Ovary (tissue), 9 donors: ENCODE results near the gene DMKN. TPM values are rescaled to one million over a fixed set of nuclear protein-coding genes. Genes with fewer than 3 reads are reported as not detected.

Source experiments
- DNase-seq, 5 donors: peaks; one replicate each; pipeline ENCODE4 v3.0.0-alpha.2; 2019 to 2020
- H3K27ac ChIP-seq, 2 donors: fragments of 200-600 bp; one replicate each; pipeline versions ENCODE4 v1.5.1 to v1.8.0; 2019 to 2022
- H3K27me3 ChIP-seq: fragments of 200-600 bp; one replicate; pipeline ENCODE4 v1.8.0; 2022
- H3K36me3 ChIP-seq: fragments of 200-600 bp; sonication (generic); one replicate; pipeline ENCODE4 v1.5.1; 2019
- H3K4me1 ChIP-seq: one replicate; pipeline ENCODE4 v1.8.1; 2013; ENCODE audit warnings: mild to moderate bottlenecking, moderate library complexity; ENCODE audit not compliant: insufficient read depth
- H3K4me3 ChIP-seq: fragments of 200-600 bp; sonication (generic); one replicate; pipeline ENCODE4 v1.5.1; 2017
- H3K9me3 ChIP-seq, 2 donors: fragments of 200-600 bp in 1 of 2; sonication (generic) in 1 of 2; one replicate each; pipeline versions ENCODE4 v1.5.1 to v1.8.1; 2013 to 2019; ENCODE audit warnings: mild to moderate bottlenecking in 1 of 2, moderate library complexity in 1 of 2
- CTCF ChIP-seq, 3 donors: fragments of 450-650 bp in 2 of 3; fragments of 200-600 bp in 1 of 3; IDR thresholded peaks; one replicate each; pipeline versions ENCODE4 v1.5.1 to v1.8.0; 2016 to 2022; ENCODE audit warnings: antibody characterized with exemption in 3 of 3, mild to moderate bottlenecking in 1 of 3
- EP300 ChIP-seq: sonication (generic); formaldehyde crosslinking; IDR thresholded peaks from one replicate; pipeline ENCODE4 v1.6.1; 2017; ENCODE audit warnings: antibody characterized with exemption
- POLR2A ChIP-seq: fragments of 450-650 bp; IDR thresholded peaks from one replicate; pipeline ENCODE4 v1.6.1; 2017; ENCODE audit warnings: antibody characterized with exemption, mild to moderate bottlenecking, moderate library complexity
- WGBS, 3 donors: extraction: QIAGEN DNeasy Blood & Tissue Kit in 1 of 3; methylation state at CpG; one replicate each; pipeline versions ENCODE4 v1.1.5 to v1.1.7; 2013 to 2017; 5-methylcytosine and 5-hydroxymethylcytosine counted together
- intact Hi-C, 4 donors: fragments of 100-400 bp; cut with DNase I; formaldehyde crosslinking; loops; one replicate each; pipeline versions ENCODE4 v1.11.0 to v1.15.1; 2022 to 2023
- polyA plus RNA-seq, 2 donors: library from polyadenylated mRNA; stranded (reverse); fragments of 200-250 nt in 1 of 2; fragments of 350-450 nt in 1 of 2; fragmentation: Illumina TruSeq in 1 of 2; extraction: RNeasy Lipid Tissue Mini Kit (QIAGEN cat#74804) in 1 of 2; gene quantifications; one replicate each; pipeline ENCODE4 v1.2.3, GENCODE V29; 2013 to 2014
- total RNA-seq, 7 donors: library from RNA; depleted of rRNA in 2 of 7; stranded (reverse); fragments of >200 nt in 2 of 7; fragmentation: NEBNext Ultra II Directional in 3 of 7; extraction: Animal tissue kit (Norgen Biotek cat#: 25700) in 3 of 7; gene quantifications; one replicate each; pipeline versions ENCODE4 v1.1.0 to v1.2.4, GENCODE V29; 2016 to 2023
- donor health status: DM: no; HTN: no; CAD: no; lungs with moderate emphysema.
- donor health status: DM: no; HTN: no; CAD: no.
- donor health status: Bipolar disorder and iron deficiency.
- donor health status: DM: yes; HTN: yes; CAD: no.
- donor health status: DM: no; HTN: no; CAD: no.
- donor health status: DM: yes; HTN: yes; CAD: no.

DMKN gene
- total and polyA plus RNA-seq, 9 donors, result 58.3 to 177 (median 93.8) TPM

- Histone ChIP-seq H3K27ac (no peak overlapping the region), H3K27me3 (no peaks in the 10 kb centered on the region), H3K4me1 (no peaks in the 10 kb centered on the region), H3K4me3 (no peak overlapping the region), H3K9me3 (no peaks in the 10 kb centered on the region), H3K36me3 (no peaks in the 10 kb centered on the region)
- WGBS, 3 donors, result 21 to 22% (median 22%) methylated on average over 30 of the region's 30 CpGs
- peak; percentile 89 to 95 (median 91) for TF ChIP-seq CTCF (IDR thresholded peaks at IDR 0.05)
- no peak for TF ChIP-seq EP300
- TF ChIP-seq POLR2A, result no peak
- peak; percentile 58 to 76 (median 70) for DNase-seq
- intact Hi-C loops, result loop anchor here (5.0 to 10.0 kb wide), 3 partner anchors 141 to 151 kb away; partner anchors contain the start of genes FFAR1 (in 1 of the 4) and FFAR3 (in 1 of the 4)
Measured at GRCh38 chr19:35495107-35496064, 18.1 kb downstream of the DMKN start.

GRCh38 chr19:35493971-35494370, 19.5 kb downstream of the DMKN start:
- no peak for DNase-seq
- Histone ChIP-seq H3K4me3 (no peak overlapping the region), H3K36me3 (no peaks in the 10 kb centered on the region), H3K27ac (no peak overlapping the region), H3K27me3 (no peaks in the 10 kb centered on the region), H3K9me3 (no peaks in the 10 kb centered on the region), H3K4me1 (no peaks in the 10 kb centered on the region)
- TF ChIP-seq POLR2A, result no peak
- no peak for TF ChIP-seq CTCF (IDR thresholded peaks at IDR 0.05)
- TF ChIP-seq EP300, result no peak
- intact Hi-C loops, result loop anchor here in 3 of 4 donors (5.0 to 10.0 kb wide), 3 partner anchors 139 to 222 kb away; partner anchors contain the start of genes FFAR1 (in 1 of the 3) and FFAR3 (in 1 of the 3)
- WGBS, 3 donors, result 74 to 81% (median 74%) methylated on average over 9 of the region's 9 CpGs

GRCh38 chr19:35491836-35492360, 21.6 kb downstream of the DMKN start:
- 88 to 92% (median 88%) methylated on average over 9 of the region's 9 CpGs for WGBS, 3 donors

More at GRCh38 chr19:35491836-35492360, 21.6 kb downstream of the DMKN start:
- H3K4me1 ChIP-seq, result no peaks in the 10 kb centered on the region
- no peaks in the 10 kb centered on the region for H3K27me3 ChIP-seq
- H3K4me3 ChIP-seq, result no peak overlapping the region
- intact Hi-C loops, result loop anchor here in 3 of 4 donors (5.0 to 10.0 kb wide), 3 partner anchors 137 to 220 kb away; partner anchors contain the start of genes FFAR1 (in 1 of the 3) and FFAR3 (in 1 of the 3)
- H3K9me3 ChIP-seq, result no peaks in the 10 kb centered on the region
- no peak for DNase-seq
- no peak for TF ChIP-seq CTCF (IDR thresholded peaks at IDR 0.05)
- TF ChIP-seq POLR2A, result no peak
- TF ChIP-seq EP300, result no peak
- no peaks in the 10 kb centered on the region for H3K36me3 ChIP-seq
- H3K27ac ChIP-seq, result no peak overlapping the region
